Suprapubic skin (tissue), 4 donors: ENCODE results near the gene FLNA.

Source experiments
- POLR2A ChIP-seq, 2 donors: fragments of 450-650 bp; IDR thresholded peaks; one replicate each; pipeline ENCODE4 v1.6.1; 2017; ENCODE audit warnings: antibody characterized with exemption in 2 of 2, mild to moderate bottlenecking in 2 of 2, moderate library complexity in 2 of 2
- POLR2AphosphoS5 ChIP-seq, 3 donors: sonication (generic); formaldehyde crosslinking; IDR thresholded peaks; one replicate each; pipeline ENCODE4 v1.6.1; 2017; ENCODE audit warnings: antibody characterized with exemption in 3 of 3
- TF ChIP-seq, protein P1 (sequence below), 2 donors: fragments of 200-600 bp in 1 of 2; fragments of 450-650 bp in 1 of 2; sonication (generic) in 1 of 2; IDR thresholded peaks; one replicate each; pipeline ENCODE4 v1.5.1; 2016 to 2019; ENCODE audit warnings: antibody characterized with exemption in 2 of 2, mild to moderate bottlenecking in 1 of 2, moderate library complexity in 1 of 2

DNA sequence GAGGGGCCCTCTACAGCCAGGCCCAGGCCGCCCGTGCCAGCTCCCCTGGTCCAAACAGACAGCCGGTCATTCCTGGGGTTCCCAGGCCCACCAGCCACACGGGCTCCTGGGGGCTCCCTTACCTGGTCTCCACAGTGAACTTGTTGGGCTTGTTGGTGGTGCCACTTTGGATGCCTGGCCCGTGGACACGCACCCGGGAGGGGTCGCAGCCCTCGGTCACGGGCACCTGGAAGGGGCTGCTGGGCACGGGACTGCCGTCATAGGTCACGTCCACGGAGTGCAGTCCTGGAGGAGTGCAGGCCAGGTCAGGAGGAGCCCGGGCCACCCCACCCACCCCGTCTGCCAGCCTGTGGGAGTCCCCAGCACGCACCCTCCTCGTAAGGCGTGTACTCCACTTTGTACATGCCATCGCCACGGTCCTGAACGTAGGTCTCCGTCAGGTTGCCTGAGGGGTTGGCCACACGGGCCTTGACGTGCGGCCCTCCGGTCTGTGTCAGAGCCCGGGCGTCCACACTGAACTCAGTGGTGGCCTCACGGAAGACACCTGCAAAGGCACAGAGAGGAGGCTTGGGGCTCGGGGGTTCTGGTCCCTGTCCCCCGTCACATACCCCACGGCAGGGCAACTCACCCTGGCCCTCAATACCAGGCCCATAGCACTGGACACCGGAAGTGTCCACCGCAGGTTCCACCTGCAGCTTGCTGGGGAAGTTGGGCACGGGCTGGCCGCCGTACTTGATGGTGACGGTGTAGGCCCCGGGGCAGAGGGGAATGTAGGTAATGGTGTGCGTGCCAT lies 14.9 kb downstream of the FLNA start:
- TF ChIP-seq POLR2A (IDR thresholded peaks at IDR 0.05): no peak
- no peak for TF ChIP-seq POLR2AphosphoS5 (IDR thresholded peaks at IDR 0.05)
- TF ChIP-seq, protein P1, sequence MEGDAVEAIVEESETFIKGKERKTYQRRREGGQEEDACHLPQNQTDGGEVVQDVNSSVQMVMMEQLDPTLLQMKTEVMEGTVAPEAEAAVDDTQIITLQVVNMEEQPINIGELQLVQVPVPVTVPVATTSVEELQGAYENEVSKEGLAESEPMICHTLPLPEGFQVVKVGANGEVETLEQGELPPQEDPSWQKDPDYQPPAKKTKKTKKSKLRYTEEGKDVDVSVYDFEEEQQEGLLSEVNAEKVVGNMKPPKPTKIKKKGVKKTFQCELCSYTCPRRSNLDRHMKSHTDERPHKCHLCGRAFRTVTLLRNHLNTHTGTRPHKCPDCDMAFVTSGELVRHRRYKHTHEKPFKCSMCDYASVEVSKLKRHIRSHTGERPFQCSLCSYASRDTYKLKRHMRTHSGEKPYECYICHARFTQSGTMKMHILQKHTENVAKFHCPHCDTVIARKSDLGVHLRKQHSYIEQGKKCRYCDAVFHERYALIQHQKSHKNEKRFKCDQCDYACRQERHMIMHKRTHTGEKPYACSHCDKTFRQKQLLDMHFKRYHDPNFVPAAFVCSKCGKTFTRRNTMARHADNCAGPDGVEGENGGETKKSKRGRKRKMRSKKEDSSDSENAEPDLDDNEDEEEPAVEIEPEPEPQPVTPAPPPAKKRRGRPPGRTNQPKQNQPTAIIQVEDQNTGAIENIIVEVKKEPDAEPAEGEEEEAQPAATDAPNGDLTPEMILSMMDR (IDR thresholded peaks at IDR 0.05): no peak
